Stimulated activated CD4-positive, alpha-beta T cell treated with anti-CD3 and anti-CD28 coated beads, Interleukin-15, amount 100 ng/mL, for 1 hour (primary cell): ENCODE measurements around the gene SLC41A1.
"Not testable (repeated sequence)": the region's sequence is repeated elsewhere in the genome, so short reads cannot be mapped to it uniquely, and the experiment has no call there.

Source experiments
- DNase-seq, 2 donors: peaks; one replicate each; pipeline ENCODE4 v3.0.0-alpha.2; 2020; ENCODE audit warnings: low read depth in 1 of 2, low spot score in 1 of 2

SLC41A1 gene

GRCh38 chr1:205812878-205813754 is at the start of gene SLC41A1:
Gene SLC41A1, minus strand, starts transcription at chr1:205813198. Its CDS starts 2,757 bp downstream, at chr1:205810441.
- peak; percentile 83 to 86 for DNase-seq

GRCh38 chr1:205861540-205861939 is 48.5 kb upstream of the SLC41A1 start:
- no peak for DNase-seq

DNA sequence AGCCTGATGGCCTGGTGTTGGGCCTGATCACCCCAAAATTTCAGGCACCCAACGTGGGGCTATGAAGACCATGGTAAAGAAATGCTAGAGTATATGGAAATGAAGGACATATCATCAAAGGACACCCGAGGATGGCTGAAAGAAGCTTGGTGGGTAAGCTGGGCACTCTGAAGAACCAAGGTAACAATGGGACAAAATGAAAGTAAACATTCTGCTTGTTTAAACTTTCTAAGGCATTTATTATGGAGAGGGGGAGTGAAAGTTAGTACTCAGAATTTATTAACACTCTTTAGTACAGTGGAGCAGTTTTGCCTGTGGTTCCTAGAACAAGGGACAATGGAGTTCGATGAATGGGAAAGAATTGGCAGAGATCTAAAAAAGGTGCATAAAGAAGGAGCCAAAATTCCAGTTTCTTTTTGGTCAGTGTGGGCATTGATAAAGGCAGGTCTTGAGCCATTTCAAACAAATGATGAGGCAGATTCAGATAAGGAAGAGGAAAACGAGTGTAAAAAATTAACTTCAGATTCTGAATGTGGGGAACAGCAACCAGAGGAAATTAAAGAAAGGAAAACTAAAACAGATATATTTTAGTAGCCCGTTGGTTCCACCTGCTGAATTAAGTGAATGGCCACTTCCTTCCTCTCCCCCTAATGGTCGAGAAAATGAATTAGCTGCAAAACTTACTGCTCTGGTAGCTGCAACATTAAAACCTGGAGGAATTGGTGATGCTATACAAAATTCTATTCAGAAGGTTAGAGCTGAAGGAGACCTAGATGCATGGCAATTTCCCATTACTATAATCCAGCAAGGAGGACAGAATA is 45.4 kb upstream of the SLC41A1 start:
- no peak for DNase-seq

DNA sequence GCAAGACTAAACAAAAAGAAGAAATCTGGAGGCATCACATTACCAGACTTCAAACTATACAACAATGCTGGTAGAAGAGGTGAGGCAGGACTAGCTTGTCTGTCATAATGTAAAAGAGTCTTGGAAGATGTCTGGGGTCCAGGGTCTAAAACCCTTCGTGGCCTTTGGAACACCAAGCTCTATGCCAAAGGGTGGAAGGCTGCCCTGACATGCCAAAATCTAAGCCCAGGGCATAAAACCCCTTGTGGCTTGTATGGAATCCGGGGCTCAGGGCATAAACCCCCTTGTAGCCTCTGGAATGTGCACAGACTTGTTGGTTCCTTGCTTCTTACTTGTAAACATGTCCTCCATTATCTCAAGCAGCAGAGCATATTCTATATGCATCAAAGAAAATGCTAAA is 44.5 kb upstream of the SLC41A1 start:
- DNase-seq, result not testable (repeated sequence)

DNA sequence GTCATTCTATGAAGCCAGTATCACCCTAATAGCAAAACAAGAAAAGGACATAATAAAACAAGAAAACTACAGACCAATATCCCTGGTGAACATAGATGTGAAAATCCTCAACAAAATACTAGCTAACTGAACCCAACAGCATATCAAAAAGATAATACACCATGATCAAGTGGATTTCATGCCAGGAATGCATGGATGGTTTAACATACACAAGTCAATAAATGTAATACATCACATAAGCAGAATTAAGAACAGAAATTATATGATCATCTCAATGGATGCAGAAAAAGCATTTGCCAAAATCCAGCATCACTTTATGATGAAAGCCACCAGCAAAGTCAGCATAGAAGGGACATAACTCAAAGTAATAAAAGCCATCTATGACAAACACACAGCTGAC is 43.4 kb upstream of the SLC41A1 start:
- no peak for DNase-seq

GRCh38 chr1:205852969-205853368 is 40.0 kb upstream of the SLC41A1 start:
- DNase-seq, result no peak

- DNase-seq, result no peak
Measured at GRCh38 chr1:205851993-205852392, 39.0 kb upstream of the SLC41A1 start.

DNA sequence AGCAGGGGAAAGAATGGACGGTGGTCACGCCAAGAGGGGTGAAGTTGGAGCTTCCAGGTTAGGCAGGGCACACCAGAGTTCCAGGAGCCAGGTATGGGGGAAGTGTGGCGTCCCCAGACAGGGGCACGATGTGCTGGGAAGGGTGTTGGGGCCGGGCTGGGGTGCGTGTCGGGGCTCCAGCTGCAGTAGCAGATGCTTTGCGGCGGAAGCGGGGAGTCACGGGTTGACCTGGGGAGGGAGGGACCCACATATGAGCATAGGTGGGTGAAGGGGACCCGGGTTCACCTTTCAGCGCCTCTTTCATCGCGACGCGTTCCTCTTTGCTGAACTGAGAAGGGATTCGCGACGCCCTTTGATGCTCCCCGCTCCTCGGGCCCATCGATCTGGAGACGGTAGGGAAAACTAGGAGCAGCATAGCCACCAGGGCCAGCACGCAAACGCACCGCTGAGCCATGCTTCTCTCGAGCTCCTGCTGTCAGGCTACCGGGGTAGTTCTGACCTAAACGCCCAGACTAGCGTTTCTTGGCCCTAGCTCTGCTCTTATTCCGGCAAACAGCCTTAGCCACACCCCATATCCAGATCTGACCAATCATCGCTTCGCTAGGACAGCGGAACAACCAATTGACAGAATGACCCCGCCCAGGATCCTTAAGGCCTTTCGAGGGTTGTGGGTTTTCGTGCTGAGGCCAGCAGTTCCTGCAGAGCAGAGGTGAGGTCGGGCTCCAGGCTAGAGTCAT is 36.8 kb upstream of the SLC41A1 start, which contains the start of gene PM20D1:
Gene PM20D1 (minus strand): TSS at position 514 of the 737 bp plus-strand sequence. CDS start 60 bp downstream, at position 454.
- peak; percentile 28 to 56 for DNase-seq

- no peak for DNase-seq
Measured at GRCh38 chr1:205843036-205843859, 30.2 kb upstream of the SLC41A1 start.

- no peak for DNase-seq
Measured at GRCh38 chr1:205842229-205842628, 29.2 kb upstream of the SLC41A1 start.

DNA sequence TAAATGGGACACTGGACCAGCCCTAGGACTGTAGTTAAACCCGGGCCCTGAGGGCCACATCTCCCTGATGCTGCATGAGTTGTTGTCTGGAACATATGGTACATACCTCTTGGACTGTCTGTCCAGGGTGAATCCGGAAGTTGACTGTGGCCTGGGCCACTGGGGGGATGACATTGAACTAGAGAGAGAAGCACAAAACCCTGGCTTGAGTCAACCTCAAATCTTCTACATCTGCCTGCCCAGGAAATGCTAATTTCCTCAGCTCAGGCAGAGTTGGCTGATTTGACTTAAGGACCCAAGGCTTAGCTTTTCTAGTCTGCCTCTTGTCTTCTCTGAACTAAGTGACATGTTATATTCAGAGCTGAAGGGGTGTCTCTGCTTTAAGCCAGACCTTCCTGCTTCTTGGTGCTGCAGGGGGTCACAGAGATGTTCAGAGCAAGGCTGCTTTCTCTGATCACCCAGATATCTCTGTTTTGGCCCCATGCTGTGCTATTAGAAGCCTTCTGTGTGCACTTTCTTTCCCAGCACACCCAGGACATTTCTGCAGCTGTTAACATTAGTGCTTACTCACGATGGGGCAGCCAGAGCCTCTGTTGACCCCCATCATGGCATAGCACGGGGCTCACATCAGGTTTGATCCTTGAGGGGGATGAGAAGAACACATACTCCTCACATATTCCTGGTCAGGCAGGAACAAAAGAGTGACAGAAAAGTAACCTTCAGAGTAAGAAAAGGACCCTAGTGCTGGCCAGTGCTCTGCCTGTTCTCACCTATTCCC is 27.3 kb upstream of the SLC41A1 start:
- no peak for DNase-seq

- DNase-seq, result no peak
Measured at GRCh38 chr1:205837382-205837970, 24.5 kb upstream of the SLC41A1 start.

DNA sequence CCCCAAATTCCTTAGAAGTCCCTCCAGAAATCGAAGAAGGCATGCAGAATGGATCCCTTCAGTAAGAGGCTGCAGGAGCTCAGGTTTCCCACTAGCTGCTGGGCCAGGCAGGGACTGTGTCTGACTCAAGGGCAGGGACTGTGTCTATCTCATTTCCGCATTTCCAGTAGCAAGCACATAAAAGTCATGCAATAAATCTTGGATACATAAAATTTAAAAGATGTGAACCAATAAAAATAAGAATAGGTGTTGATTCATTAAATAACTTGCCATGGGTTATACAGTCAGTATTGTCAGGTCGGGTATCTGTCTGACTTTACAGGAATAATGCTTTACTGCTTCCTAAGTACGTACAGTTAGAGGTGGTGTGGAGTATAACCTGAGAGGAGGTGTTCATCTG is 21.8 kb upstream of the SLC41A1 start:
- DNase-seq, result no peak

DNA sequence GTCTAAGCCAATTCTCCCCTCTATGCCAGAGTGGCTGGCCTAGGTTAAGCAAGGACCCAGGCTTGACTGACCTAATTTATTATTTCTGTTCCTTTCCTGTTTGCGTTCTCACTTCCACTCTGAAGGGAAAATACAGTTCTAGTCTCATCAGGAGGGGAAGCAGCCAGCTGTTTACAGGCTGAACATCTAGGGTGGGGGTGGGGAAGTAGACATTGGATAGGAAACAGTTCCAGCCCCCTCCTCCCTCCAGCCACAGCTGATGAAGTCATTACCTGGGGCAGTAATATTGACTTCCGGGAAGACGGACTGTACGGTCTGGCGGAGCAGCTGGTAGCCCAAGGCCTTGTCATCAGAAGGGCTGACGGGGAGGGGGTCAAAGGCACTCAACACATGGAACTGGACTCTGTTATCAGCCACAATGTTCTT is 19.3 kb upstream of the SLC41A1 start:
- DNase-seq, result no peak

DNA sequence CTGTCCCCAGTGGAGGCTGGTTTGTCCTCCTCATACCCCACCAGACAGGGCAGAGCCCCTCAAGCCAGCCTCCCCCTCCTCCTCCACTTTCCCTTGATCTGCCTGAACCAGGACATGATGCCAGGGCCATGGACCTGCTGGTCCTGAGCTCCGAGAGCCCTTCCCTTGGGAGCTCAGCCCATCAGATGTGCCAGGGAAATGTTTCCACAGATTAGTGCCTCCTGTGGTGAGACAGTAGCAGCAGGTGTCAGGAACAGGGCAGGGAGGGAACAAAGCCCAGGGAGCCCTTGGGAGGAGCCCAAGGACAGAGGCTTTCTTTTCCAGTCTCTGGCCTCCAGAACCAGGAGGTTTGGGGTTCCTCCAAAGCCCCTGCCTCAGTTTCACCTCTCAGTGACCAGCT is 14.6 kb upstream of the SLC41A1 start:
- DNase-seq, result no peak

DNA sequence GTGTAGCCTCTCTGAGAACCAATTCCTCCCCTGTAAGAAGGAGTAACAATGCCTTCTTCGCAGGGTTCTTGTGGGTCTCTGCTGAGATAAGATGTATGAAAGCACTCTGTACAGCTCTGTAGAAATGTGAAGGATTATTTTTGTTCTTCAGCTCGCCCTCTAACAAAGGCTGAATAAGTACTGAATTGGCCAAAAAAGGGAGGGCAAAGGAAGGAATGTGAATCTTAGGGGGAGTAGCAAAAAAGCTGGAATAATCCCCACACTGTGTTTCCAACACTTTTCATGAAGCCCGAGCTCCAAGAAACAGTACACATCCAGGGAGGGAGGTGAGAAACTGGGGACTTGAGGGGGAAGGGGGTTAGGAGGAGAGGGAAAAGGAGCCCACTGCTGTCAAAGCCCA is 14.0 kb upstream of the SLC41A1 start:
- DNase-seq, result no peak

DNA sequence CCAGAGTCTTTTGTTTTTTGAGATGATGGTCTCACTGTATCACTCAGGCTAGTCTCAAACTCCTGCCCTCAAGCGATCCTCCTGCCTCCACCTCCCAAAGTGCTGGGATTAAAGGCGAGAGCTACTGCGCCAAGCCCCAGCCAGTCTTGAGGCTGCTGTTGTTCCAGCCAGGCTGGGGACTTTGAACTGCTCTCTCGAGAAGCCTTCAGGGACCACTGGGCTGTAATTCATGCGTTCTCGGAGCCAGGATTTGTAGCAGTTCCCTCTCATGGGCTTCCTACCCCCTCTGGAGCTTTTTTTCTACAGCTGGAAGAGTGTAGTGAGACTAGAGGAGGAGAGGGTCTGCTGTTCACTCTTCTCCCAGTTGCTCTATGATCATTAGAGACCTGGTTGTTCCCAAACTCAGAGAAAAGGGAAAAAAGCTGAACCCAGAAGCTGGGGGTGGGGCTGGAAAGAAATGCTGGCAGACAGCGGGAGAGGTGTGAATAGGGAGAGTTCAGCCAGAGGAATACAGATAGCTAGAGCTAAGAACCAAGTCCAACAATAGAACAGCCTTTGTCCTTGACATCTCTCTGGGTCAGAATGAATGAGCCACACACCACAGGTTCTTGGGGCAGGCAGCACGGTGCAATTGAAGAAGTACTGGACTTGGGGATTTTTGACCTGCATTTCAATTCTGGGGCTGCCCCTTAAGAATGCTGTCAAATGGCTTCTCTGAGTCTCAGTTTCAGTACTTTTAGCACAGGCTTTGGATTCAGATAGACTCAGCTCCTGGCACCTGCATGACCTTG is 13.2 kb upstream of the SLC41A1 start:
- no peak for DNase-seq

GRCh38 chr1:205824180-205824579 is 11.2 kb upstream of the SLC41A1 start:
- DNase-seq, result no peak
